HG03196 (cell line): Measurements from ENCODE around the gene MSI2.
A peak's percentile ranks its signal among the peaks of the same experiment; 100 is the strongest.

ENCODE experiments used
- ATAC-seq: cut with Tn5 transposase; IDR thresholded peaks from one replicate; pipeline ENCODE4 v1.9.1; 2021; ENCODE audit not compliant: unreplicated experiment

Gene MSI2

GRCh38 chr17:57696050-57696449, 439.7 kb downstream of the MSI2 start:
- ATAC-seq, result no peak

- no peak for ATAC-seq
Measured at GRCh38 chr17:57697197-57697596, 440.9 kb downstream of the MSI2 start.

- ATAC-seq, result no peak
Measured at GRCh38 chr17:57697891-57698711, 441.8 kb downstream of the MSI2 start.

GRCh38 chr17:57699751-57700219, 443.5 kb downstream of the MSI2 start:
- ATAC-seq, result no peak

GRCh38 chr17:57701124-57701523, 444.8 kb downstream of the MSI2 start:
- ATAC-seq, result no peak

GRCh38 chr17:57703273-57703672, 446.9 kb downstream of the MSI2 start:
- ATAC-seq, result no peak

GRCh38 chr17:57704448-57704847, 448.1 kb downstream of the MSI2 start:
- no peak for ATAC-seq

GRCh38 chr17:57705921-57706695, 449.8 kb downstream of the MSI2 start:
- no peak for ATAC-seq

- ATAC-seq, result no peak
Measured at GRCh38 chr17:57706761-57707160, 450.4 kb downstream of the MSI2 start.

- ATAC-seq, result no peak
Measured at GRCh38 chr17:57707892-57708291, 451.6 kb downstream of the MSI2 start.

- ATAC-seq, result no peak
Measured at GRCh38 chr17:57708410-57708809, 452.1 kb downstream of the MSI2 start.

- ATAC-seq, result no peak
Measured at GRCh38 chr17:57713140-57713539, 456.8 kb downstream of the MSI2 start.

GRCh38 chr17:57714665-57715180, 458.4 kb downstream of the MSI2 start:
- no peak for ATAC-seq

- ATAC-seq, result no peak
Measured at GRCh38 chr17:57715981-57716380, 459.7 kb downstream of the MSI2 start.

GRCh38 chr17:57718878-57719277, 462.6 kb downstream of the MSI2 start:
- ATAC-seq, result no peak

GRCh38 chr17:57720386-57721035, 464.2 kb downstream of the MSI2 start:
- ATAC-seq, result no peak

- ATAC-seq, result no peak
Measured at GRCh38 chr17:57721967-57722703, 465.8 kb downstream of the MSI2 start.

- no peak for ATAC-seq
Measured at GRCh38 chr17:57722704-57723043, 466.4 kb downstream of the MSI2 start.

GRCh38 chr17:57723427-57724025, 467.2 kb downstream of the MSI2 start:
- ATAC-seq, result no peak

- peak; percentile 70 for ATAC-seq
Measured at GRCh38 chr17:57724026-57724728, 467.9 kb downstream of the MSI2 start.
